Peyer's patch (tissue), 4 donors: ENCODE measurements around the gene ZC3H11A.
"Not testable (repeated sequence)": the region's sequence is repeated elsewhere in the genome, so short reads cannot be mapped to it uniquely, and the experiment has no call there.

Source experiments
- CTCF ChIP-seq, 6 experiments: fragments of 450-650 bp in 4 of 6; fragments of 200-600 bp in 2 of 6; sonication (generic) in 1 of 6; IDR thresholded peaks; one replicate each; pipeline ENCODE4 v1.5.1; 2017 to 2019; ENCODE audit warnings: antibody characterized with exemption in 6 of 6, mild to moderate bottlenecking in 3 of 6, moderate library complexity in 1 of 6
- POLR2A ChIP-seq, 2 donors: fragments of 450-650 bp; IDR thresholded peaks; one replicate each; pipeline ENCODE4 v1.5.1; 2017; ENCODE audit warnings: antibody characterized with exemption in 2 of 2, mild to moderate bottlenecking in 2 of 2, moderate library complexity in 2 of 2

- TF ChIP-seq CTCF, POLR2A (IDR thresholded peaks at IDR 0.05): not testable (repeated sequence)
Observed at GRCh38 chr1:203829247-203829646, 33.8 kb downstream of the ZC3H11A start.
